Aortic smooth muscle cell (primary cell): ENCODE data around the gene KRT15. TPM values are rescaled to one million over a fixed set of nuclear protein-coding genes. Genes with fewer than 3 reads are reported as not detected.

ENCODE experiments used
- total RNA-seq: library from RNA; depleted of rRNA; stranded (reverse); fragments of >200 nt; gene quantifications from 2 replicates; pipeline ENCODE4 v1.2.3, GENCODE V29; 2014

The KRT15 gene
- 2.5 and 3.0 TPM in 2 replicates for total RNA-seq

DNA sequence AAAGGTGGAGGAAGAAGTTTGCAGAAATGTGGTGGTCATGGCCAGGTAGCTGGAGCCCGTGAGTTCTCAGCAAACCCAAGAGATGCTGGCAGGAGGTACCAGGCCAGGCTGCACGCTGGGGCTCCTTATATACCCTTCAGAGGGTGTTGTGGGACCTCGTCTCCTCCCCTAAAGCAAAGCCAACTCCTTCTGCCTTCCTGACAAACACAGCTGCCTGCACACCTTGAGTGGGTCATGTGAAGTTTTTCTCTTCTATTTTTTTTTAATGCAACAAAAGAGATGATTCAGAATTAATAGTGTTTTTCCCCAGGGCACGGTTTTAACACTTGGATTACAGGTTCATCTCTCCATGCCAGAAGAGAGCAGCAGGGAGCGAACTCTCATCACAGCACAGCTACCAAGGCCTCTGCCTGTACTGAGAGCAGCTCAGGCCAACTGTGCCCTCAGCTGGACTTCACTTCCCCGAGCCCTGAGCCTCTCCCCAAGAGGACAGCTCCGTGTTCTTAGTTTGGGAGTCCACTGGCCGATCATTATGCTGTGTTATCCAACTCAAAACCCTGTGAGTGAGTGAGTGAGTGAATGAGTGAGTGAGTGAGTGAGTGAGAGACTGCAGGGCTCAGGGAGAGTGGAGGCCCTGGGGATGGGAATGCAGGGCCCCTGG, at the start of gene KRT15:
KRT15 (minus strand) TSS at position 102 of the 661 bp plus-strand sequence; CDS start at position 39, 63 bp downstream.

DNA sequence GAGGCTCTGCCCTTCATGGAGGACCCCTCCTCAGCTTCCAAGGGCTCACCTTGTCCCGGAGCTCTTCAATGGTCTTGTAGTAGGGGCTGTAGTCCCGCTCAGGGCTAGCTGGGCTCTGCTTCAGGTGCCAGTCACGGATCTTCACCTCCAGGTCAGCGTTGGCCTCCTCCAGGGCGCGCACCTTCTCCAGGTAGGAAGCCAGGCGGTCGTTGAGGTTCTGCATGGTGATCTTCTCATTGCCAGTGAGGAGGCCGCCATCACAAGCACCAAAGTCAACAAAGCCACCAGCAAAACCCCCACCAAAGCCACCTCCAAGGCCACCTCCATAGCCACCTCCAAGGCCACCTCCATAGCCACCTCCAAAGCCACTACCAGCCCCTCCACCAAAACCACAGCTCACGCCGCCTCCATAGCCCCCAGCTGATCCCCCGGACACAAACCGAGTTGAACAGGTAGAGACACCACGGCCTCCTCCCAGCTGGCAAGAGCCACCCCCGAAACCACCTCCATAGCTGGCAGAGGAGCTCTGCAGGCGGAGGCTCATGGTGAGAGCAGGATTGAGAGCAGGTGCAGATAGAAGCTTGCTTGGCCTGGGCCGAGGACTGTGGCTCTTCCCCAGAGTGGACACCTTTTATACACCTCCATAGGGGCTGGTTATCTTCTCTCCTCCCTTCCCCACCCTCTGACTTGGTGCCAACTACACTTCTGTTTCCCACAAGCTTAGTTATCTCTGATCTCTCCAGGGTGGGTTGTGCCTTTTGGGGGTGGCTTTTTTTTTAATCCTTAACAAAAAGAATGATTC, 13.5 kb downstream of the KRT15 start, which contains the start of gene KRT13:
KRT13 (minus strand) TSS at position 606 of the 802 bp plus-strand sequence; CDS start at position 544, 62 bp downstream.

GRCh38 chr17:41489531-41489930, 29.2 kb downstream of the KRT15 start, which contains the start of gene KRT36:
Gene KRT36 (minus strand): TSS chr17:41489910. CDS start chr17:41489864, 46 bp downstream.

GRCh38 chr17:41481036-41481435, 37.7 kb downstream of the KRT15 start, which contains the start of gene KRT35:
Gene KRT35 (minus strand): TSS chr17:41481151. CDS start chr17:41481097, 54 bp downstream.

DNA sequence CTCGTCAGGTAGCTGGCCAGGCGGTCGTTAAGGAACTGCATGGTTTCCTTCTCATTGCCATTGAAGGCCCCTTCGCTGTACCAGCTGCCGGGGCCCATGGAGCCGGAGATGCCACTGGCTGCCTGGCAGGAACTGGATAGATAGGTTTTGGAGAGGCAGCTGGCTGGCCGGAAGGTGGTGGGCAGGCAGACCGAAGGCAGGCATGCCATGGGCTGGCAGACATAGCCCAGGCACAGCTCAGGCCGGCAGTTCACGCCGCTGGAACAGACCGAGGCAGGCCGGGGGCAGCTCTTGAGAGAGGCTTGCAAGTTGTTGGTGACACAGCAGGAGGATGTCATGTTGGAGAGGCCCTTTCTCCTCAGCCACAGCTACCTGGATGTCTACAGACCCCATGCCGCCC, 51.7 kb downstream of the KRT15 start, which contains the start of gene KRT32:
KRT32 (minus strand) TSS at position 399 of the 400 bp plus-strand sequence; CDS start at position 338, 61 bp downstream.

Other genes starting within 250 kb of the KRT15 start
- gene KRTAP9-7, start 243.2 kb downstream of the KRT15 start, total RNA-seq: not detected in 2 replicates
- not detected in 2 replicates for gene KRTAP29-1, start 216.0 kb downstream of the KRT15 start, total RNA-seq
- gene KRTAP16-1, start 209.6 kb downstream of the KRT15 start, total RNA-seq: not detected in 2 replicates
- gene KRTAP17-1, start 203.2 kb downstream of the KRT15 start, total RNA-seq: not detected in 2 replicates
- gene KRT33A, start 168.1 kb downstream of the KRT15 start, total RNA-seq: not detected in 2 replicates
- gene KRT33B, start 149.1 kb downstream of the KRT15 start, total RNA-seq: not detected in 2 replicates
- gene KRT34, start 136.6 kb downstream of the KRT15 start, total RNA-seq: not detected in 2 replicates
- gene KRT31, start 121.3 kb downstream of the KRT15 start, total RNA-seq: not detected in 2 replicates
- gene KRT37, start 94.3 kb downstream of the KRT15 start, total RNA-seq: not detected in 2 replicates
- not detected in 2 replicates for gene KRT38, start 77.9 kb downstream of the KRT15 start, total RNA-seq
- not detected in 2 replicates for gene KRT32, start 51.5 kb downstream of the KRT15 start, total RNA-seq
- not detected in 2 replicates for gene KRT35, start 37.7 kb downstream of the KRT15 start, total RNA-seq
- gene KRT36, start 29.0 kb downstream of the KRT15 start, total RNA-seq: 0.13 TPM in 1 of 2 replicates, not detected in the other
- gene KRT13, start 13.3 kb downstream of the KRT15 start, total RNA-seq: not detected in 2 replicates
- gene KRT19, start 9.4 kb upstream of the KRT15 start, total RNA-seq: 25.1 and 30.7 TPM in 2 replicates
- gene KRT9, start 53.2 kb upstream of the KRT15 start, total RNA-seq: not detected in 2 replicates
- 1.1 TPM in 1 of 2 replicates, not detected in the other for gene KRT14, start 68.0 kb upstream of the KRT15 start, total RNA-seq
- gene KRT16, start 93.9 kb upstream of the KRT15 start, total RNA-seq: 0.79 and 1.4 TPM in 2 replicates
- gene KRT17, start 105.7 kb upstream of the KRT15 start, total RNA-seq: 7.1 and 7.4 TPM in 2 replicates
- 73.1 and 112 TPM in 2 replicates for gene EIF1, start 170.0 kb upstream of the KRT15 start, total RNA-seq
- not detected in 2 replicates for gene GAST, start 193.4 kb upstream of the KRT15 start, total RNA-seq
- not detected in 2 replicates for gene HAP1, start 215.8 kb upstream of the KRT15 start, total RNA-seq